Prostate gland (tissue), 2 donors: ENCODE measurements around the gene FAM107B.

Experiments used
- CTCF ChIP-seq, 4 experiments: fragments of 200-600 bp in 2 of 4; fragments of 450-650 bp in 2 of 4; sonication (generic) in 2 of 4; IDR thresholded peaks; 1 replicate in 3 of 4; 2 replicates in 1 of 4; pipeline ENCODE4 v1.5.1; 2016 to 2019; ENCODE audit warnings: antibody characterized with exemption in 4 of 4, mild to moderate bottlenecking in 2 of 4, moderate library complexity in 2 of 4
- POLR2A ChIP-seq: fragments of 450-650 bp; IDR thresholded peaks from one replicate; pipeline ENCODE4 v1.6.1; 2016; ENCODE audit warnings: antibody characterized with exemption, mild to moderate bottlenecking
- POLR2AphosphoS5 ChIP-seq: sonication (generic); formaldehyde crosslinking; IDR thresholded peaks from one replicate; pipeline ENCODE4 v1.6.1; 2017; ENCODE audit warnings: antibody characterized with exemption

GRCh38 chr10:14625192-14625631, 149.5 kb downstream of the FAM107B start:
- TF ChIP-seq CTCF (IDR thresholded peaks at IDR 0.05) (no peak), POLR2AphosphoS5 (no peak), POLR2A (no peak)
